KMS-11 (cell line): ENCODE results near the gene RNF8.
A peak's percentile ranks its signal among the peaks of the same experiment; 100 is the strongest.
"Not testable (repeated sequence)": the region's sequence is repeated elsewhere in the genome, so short reads cannot be mapped to it uniquely, and the experiment has no call there.

Experiments used
- H2AFZ ChIP-seq: fragments of 200-600 bp; sonication (generic); 2 replicates; pipeline ENCODE4 v1.6.1; 2016; ENCODE audit warnings: antibody characterized with exemption, mixed run types, low read depth
- H3K27ac ChIP-seq: fragments of 200-600 bp; sonication (generic); 2 replicates; pipeline ENCODE4 v1.6.1; 2016; ENCODE audit warnings: mild to moderate bottlenecking, mixed run types
- H3K27me3 ChIP-seq: fragments of 200-600 bp; sonication (generic); 2 replicates; pipeline ENCODE4 v1.6.1; 2017; ENCODE audit warnings: mild to moderate bottlenecking, low read depth, mixed run types, moderate library complexity; ENCODE audit not compliant: insufficient read depth
- H3K36me3 ChIP-seq: fragments of 200-600 bp; sonication (generic); 2 replicates; pipeline ENCODE4 v1.6.1; 2017; ENCODE audit warnings: mild to moderate bottlenecking, mixed run types; ENCODE audit not compliant: insufficient read depth
- H3K4me1 ChIP-seq: fragments of 200-600 bp; sonication (generic); 2 replicates; pipeline ENCODE4 v1.6.1; 2016; ENCODE audit warnings: mild to moderate bottlenecking, low read depth, mixed run types; ENCODE audit not compliant: poor library complexity, severe bottlenecking
- H3K4me2 ChIP-seq: fragments of 200-600 bp; sonication (generic); 2 replicates; pipeline ENCODE4 v1.7.0; 2016; ENCODE audit warnings: mild to moderate bottlenecking, mixed run types
- H3K4me3 ChIP-seq: fragments of 200-600 bp; sonication (generic); IDR thresholded peaks from 2 replicates; pipeline ENCODE4 v1.6.1; 2017; ENCODE audit warnings: low read depth, low read length, mixed read lengths; ENCODE audit not compliant: insufficient read depth
- H3K79me2 ChIP-seq: fragments of 200-600 bp; sonication (generic); 2 replicates; pipeline ENCODE4 v1.6.1; 2016; ENCODE audit warnings: low read depth, mixed run types; ENCODE audit not compliant: insufficient read depth
- H3K9ac ChIP-seq: fragments of 200-600 bp; sonication (generic); 2 replicates; pipeline ENCODE4 v1.6.1; 2016; ENCODE audit warnings: mild to moderate bottlenecking, mixed run types
- H4K20me1 ChIP-seq: fragments of 200-600 bp; sonication (generic); 2 replicates; pipeline ENCODE4 v1.6.1; 2016; ENCODE audit warnings: mild to moderate bottlenecking, mixed run types; ENCODE audit not compliant: insufficient read depth
- TF ChIP-seq, protein P1 (sequence below): fragments of 200-600 bp; sonication (generic); conservative IDR thresholded peaks from 2 replicates; pipeline ENCODE4 v1.6.1; 2017; ENCODE audit warnings: low read depth, mild to moderate bottlenecking, antibody characterized with exemption, low read length, moderate library complexity, mixed read lengths

RNF8 gene

DNA sequence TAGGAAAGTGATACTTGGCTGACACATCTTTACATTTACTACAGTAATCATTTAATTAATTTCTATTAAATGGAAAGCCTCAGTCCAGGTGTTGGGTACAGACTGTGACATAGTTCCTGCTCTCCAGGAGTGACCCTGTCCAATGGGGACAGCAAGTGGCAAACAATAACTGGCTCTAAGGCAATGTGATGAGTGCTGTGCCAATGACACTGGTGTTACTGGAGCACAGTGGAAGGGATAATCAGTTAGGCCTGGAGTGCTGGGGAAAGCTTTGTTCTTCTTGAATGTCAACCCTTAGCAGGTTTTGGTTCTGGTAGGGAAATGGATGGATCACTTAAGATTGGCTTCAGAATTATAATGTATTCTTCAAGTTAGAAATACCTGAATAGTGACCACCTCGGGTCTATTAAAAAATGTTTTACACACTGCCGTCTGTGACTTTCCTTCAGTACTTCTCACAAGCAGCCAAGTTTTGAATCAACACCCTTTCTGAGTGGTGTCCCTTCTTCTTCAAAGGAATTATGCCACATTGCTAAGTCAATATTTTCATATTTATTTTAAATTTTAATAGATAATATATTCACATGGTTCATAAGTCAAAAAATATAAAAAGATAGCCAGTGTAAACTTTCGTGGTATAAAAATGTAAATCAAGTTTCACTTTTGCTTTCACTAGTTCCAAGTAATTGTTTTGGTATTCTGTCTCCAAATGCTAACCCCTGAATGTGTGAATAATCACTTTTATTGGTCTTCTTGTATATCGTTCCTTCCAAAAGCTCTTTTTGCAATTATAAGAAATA is 88.8 kb downstream of the RNF8 start:
- Histone ChIP-seq H4K20me1 (no peaks in the 10 kb centered on the region), H3K4me3 (no peak overlapping the region), H3K9ac (no peak overlapping the region), H3K4me1 (peaks cover 12% of the 10 kb centered on the region), H3K27me3 (no peaks in the 10 kb centered on the region), H3K79me2 (no peaks in the 10 kb centered on the region; the same call in 1 of the 2 replicates), H2AFZ (no peak overlapping the region), H3K4me2 (peak overlapping the region; percentile 97), H3K36me3 (peaks cover 5% of the 10 kb centered on the region; the same call in 1 of the 2 replicates), H3K27ac (peak overlapping the region; percentile 1; the same call in 1 of the 2 replicates)
- TF ChIP-seq, protein P1, sequence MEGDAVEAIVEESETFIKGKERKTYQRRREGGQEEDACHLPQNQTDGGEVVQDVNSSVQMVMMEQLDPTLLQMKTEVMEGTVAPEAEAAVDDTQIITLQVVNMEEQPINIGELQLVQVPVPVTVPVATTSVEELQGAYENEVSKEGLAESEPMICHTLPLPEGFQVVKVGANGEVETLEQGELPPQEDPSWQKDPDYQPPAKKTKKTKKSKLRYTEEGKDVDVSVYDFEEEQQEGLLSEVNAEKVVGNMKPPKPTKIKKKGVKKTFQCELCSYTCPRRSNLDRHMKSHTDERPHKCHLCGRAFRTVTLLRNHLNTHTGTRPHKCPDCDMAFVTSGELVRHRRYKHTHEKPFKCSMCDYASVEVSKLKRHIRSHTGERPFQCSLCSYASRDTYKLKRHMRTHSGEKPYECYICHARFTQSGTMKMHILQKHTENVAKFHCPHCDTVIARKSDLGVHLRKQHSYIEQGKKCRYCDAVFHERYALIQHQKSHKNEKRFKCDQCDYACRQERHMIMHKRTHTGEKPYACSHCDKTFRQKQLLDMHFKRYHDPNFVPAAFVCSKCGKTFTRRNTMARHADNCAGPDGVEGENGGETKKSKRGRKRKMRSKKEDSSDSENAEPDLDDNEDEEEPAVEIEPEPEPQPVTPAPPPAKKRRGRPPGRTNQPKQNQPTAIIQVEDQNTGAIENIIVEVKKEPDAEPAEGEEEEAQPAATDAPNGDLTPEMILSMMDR: no peak

DNA sequence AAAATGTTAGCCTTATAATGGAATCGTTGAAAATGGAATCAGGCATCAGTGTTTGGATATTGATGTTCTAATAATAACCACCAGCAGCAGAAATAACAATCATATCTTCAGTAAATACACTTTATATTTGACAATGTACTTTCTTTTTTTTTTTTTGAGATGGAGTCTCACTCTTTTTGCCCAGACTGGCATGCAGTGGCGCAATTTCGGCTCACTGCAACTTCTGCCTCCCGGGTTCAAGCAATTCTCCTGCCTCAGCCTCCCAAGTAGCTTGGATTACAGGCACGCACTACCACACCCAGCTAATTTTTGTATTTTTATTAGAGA is 89.4 kb downstream of the RNF8 start:
- not testable (repeated sequence) for H3K4me3 ChIP-seq, H3K36me3 ChIP-seq, H2AFZ ChIP-seq, H3K9ac ChIP-seq, H3K27ac ChIP-seq, H3K27me3 ChIP-seq, H4K20me1 ChIP-seq, H3K79me2 ChIP-seq
- H3K4me2 ChIP-seq: peak overlapping the region; percentile 97
- peaks cover 12% of the 10 kb centered on the region for H3K4me1 ChIP-seq
